Osteocyte (in vitro differentiated cells): Measurements from ENCODE around the gene RAB14. TPM values are rescaled to one million over a fixed set of nuclear protein-coding genes. Genes with fewer than 3 reads are reported as not detected.

Source experiments
- DNase-seq: peaks from one replicate; pipeline ENCODE4 v3.0.0; 2021; ENCODE audit warnings: mixed read lengths; ENCODE audit not compliant: unreplicated experiment; ENCODE audit errors: extremely low spot score
- H3K27ac Mint-ChIP-seq: one replicate; pipeline ENCODE4 v1.8.0; 2021; ENCODE audit warnings: mild to moderate bottlenecking, mixed read lengths; ENCODE audit not compliant: unreplicated experiment
- H3K27me3 Mint-ChIP-seq: one replicate; pipeline ENCODE4 v1.8.0; 2021; ENCODE audit warnings: mixed read lengths; ENCODE audit not compliant: unreplicated experiment
- H3K36me3 Mint-ChIP-seq: one replicate; pipeline ENCODE4 v1.8.0; 2021; ENCODE audit warnings: mixed read lengths; ENCODE audit not compliant: unreplicated experiment
- H3K4me1 Mint-ChIP-seq: one replicate; pipeline ENCODE4 v1.8.0; 2021; ENCODE audit warnings: mixed read lengths; ENCODE audit not compliant: unreplicated experiment
- H3K4me3 Mint-ChIP-seq: one replicate; pipeline ENCODE4 v1.8.0; 2021; ENCODE audit warnings: mild to moderate bottlenecking, moderate library complexity, mixed read lengths; ENCODE audit not compliant: unreplicated experiment
- H3K9me3 Mint-ChIP-seq: one replicate; pipeline ENCODE4 v1.8.0; 2021; ENCODE audit warnings: mixed read lengths; ENCODE audit not compliant: unreplicated experiment
- CTCF ChIP-seq: fragments of 200-600 bp; sonication (generic); IDR thresholded peaks from 2 replicates; pipeline ENCODE4 v1.5.0; 2021; ENCODE audit warnings: antibody characterized with exemption, mild to moderate bottlenecking, moderate library complexity
- total RNA-seq: library from RNA; stranded (reverse); gene quantifications from 2 replicates; pipeline ENCODE4 v1.2.1, GENCODE V29; 2021

RAB14 gene
- total RNA-seq, 1 donor from 2014 or later = 64.0 TPM

- no peak overlapping the region for H3K4me3 Mint-ChIP-seq
- no peaks in the 10 kb centered on the region for H3K27me3 Mint-ChIP-seq
- peaks cover 40% of the 10 kb centered on the region for H3K36me3 Mint-ChIP-seq
- no peak overlapping the region for H3K27ac Mint-ChIP-seq
- no peak for TF ChIP-seq CTCF
- no peak for DNase-seq
- H3K4me1 Mint-ChIP-seq = peaks cover 7% of the 10 kb centered on the region
- H3K9me3 Mint-ChIP-seq = no peaks in the 10 kb centered on the region
Observed at GRCh38 chr9:121157939-121158338, 43.7 kb downstream of the RAB14 start.

- DNase-seq = no peak
- H3K4me1 Mint-ChIP-seq = peaks cover 7% of the 10 kb centered on the region
Observed at GRCh38 chr9:121156263-121156731, 45.4 kb downstream of the RAB14 start.

GRCh38 chr9:121154782-121155181, 46.9 kb downstream of the RAB14 start:
- no peaks in the 10 kb centered on the region for H3K9me3 Mint-ChIP-seq
- DNase-seq = no peak
- no peak overlapping the region for H3K27ac Mint-ChIP-seq
- peaks cover 34% of the 10 kb centered on the region for H3K36me3 Mint-ChIP-seq
- no peak overlapping the region for H3K4me3 Mint-ChIP-seq
- peaks cover 7% of the 10 kb centered on the region for H3K4me1 Mint-ChIP-seq
- no peaks in the 10 kb centered on the region for H3K27me3 Mint-ChIP-seq
- TF ChIP-seq CTCF = no peak

More at GRCh38 chr9:121156263-121156731, 45.4 kb downstream of the RAB14 start:
- H3K27me3 Mint-ChIP-seq = no peaks in the 10 kb centered on the region
- H3K4me3 Mint-ChIP-seq = no peak overlapping the region
- H3K9me3 Mint-ChIP-seq = no peaks in the 10 kb centered on the region
- peak overlapping the region; percentile 62 for H3K27ac Mint-ChIP-seq
- peaks cover 36% of the 10 kb centered on the region for H3K36me3 Mint-ChIP-seq
- no peak for TF ChIP-seq CTCF

- Mint-ChIP-seq H3K4me1 (peaks cover 7% of the 10 kb centered on the region), H3K36me3 (peaks cover 27% of the 10 kb centered on the region), H3K27ac (no peak overlapping the region), H3K4me3 (no peak overlapping the region), H3K27me3 (no peaks in the 10 kb centered on the region), H3K9me3 (no peaks in the 10 kb centered on the region)
- TF ChIP-seq CTCF = no peak
- DNase-seq = no peak
Observed at GRCh38 chr9:121153642-121154041, 48.0 kb downstream of the RAB14 start.

GRCh38 chr9:121150188-121150587, 51.5 kb downstream of the RAB14 start:
- no peak for TF ChIP-seq CTCF
- H3K9me3 Mint-ChIP-seq = no peaks in the 10 kb centered on the region
- H3K36me3 Mint-ChIP-seq = peaks cover 37% of the 10 kb centered on the region
- no peak for DNase-seq
- no peaks in the 10 kb centered on the region for H3K4me1 Mint-ChIP-seq
- H3K27me3 Mint-ChIP-seq = no peaks in the 10 kb centered on the region
- no peak overlapping the region for H3K27ac Mint-ChIP-seq
- H3K4me3 Mint-ChIP-seq = no peak overlapping the region
